H1 (cell line): ENCODE results near the gene NKTR.

Experiments used
- CEBPB ChIP-seq: IDR thresholded peaks from 2 replicates; pipeline ENCODE4 v1.6.1; 2012; ENCODE audit warnings: low read depth, low read length
- CHD2 ChIP-seq: IDR thresholded peaks from 2 replicates; pipeline ENCODE4 v1.6.1; 2012; ENCODE audit warnings: low read length, improper control_type of control experiment
- CTCF ChIP-seq, 3 experiments: IDR thresholded peaks; 1 replicate in 2 of 3; 2 replicates in 1 of 3; pipeline versions ENCODE4 v1.5.1 to v1.6.1; 2011; ENCODE audit warnings: low read length in 3 of 3, mild to moderate bottlenecking in 3 of 3, inconsistent platforms in 2 of 3, low read depth in 1 of 3, moderate library complexity in 1 of 3; ENCODE audit not compliant: insufficient read depth in 1 of 3; ENCODE audit errors: control extremely low read depth in 1 of 3
- EP300 ChIP-seq, 2 experiments: IDR thresholded peaks; 1 replicate in 1 of 2; 2 replicates in 1 of 2; pipeline ENCODE4 v1.6.1; 2011 to 2012; ENCODE audit warnings: low read depth in 2 of 2, low read length in 2 of 2, mild to moderate bottlenecking in 2 of 2, borderline replicate concordance in 1 of 2, inconsistent platforms in 1 of 2, moderate library complexity in 1 of 2
- KDM1A ChIP-seq: fragments of 200-600, 300-600 bp; sonication (generic); IDR thresholded peaks from 2 replicates; pipeline ENCODE4 v1.7.1; 2016; ENCODE audit warnings: mild to moderate bottlenecking, low read length, borderline replicate concordance
- MAX ChIP-seq: IDR thresholded peaks from 2 replicates; pipeline ENCODE4 v1.6.1; 2012; ENCODE audit warnings: inconsistent platforms
- POLR2A ChIP-seq, 2 experiments: IDR thresholded peaks; 1 replicate in 1 of 2; 2 replicates in 1 of 2; pipeline ENCODE4 v1.6.1; 2011; ENCODE audit warnings: low read depth in 2 of 2, low read length in 2 of 2, mild to moderate bottlenecking in 2 of 2; ENCODE audit errors: control extremely low read depth in 1 of 2
- RAD21 ChIP-seq, 2 experiments: IDR thresholded peaks in 1 of 2; conservative IDR thresholded peaks in 1 of 2; 2 replicates each; pipeline ENCODE4 v1.6.1; 2011; ENCODE audit warnings: low read depth in 2 of 2, low read length in 2 of 2, improper control_type of control experiment in 1 of 2, inconsistent platforms in 1 of 2, mild to moderate bottlenecking in 1 of 2, moderate library complexity in 1 of 2
- SAP30 ChIP-seq: fragments of 300-600 bp; sonication (generic); IDR thresholded peaks from 2 replicates; pipeline ENCODE4 v1.7.1; 2012; ENCODE audit warnings: low read length, moderate library complexity, mild to moderate bottlenecking, inconsistent platforms; ENCODE audit not compliant: insufficient read depth, insufficient replicate concordance
- SIN3A ChIP-seq, 2 experiments: IDR thresholded peaks in 1 of 2; conservative IDR thresholded peaks in 1 of 2; 2 replicates each; pipeline ENCODE4 v1.6.1; 2011 to 2012; ENCODE audit warnings: low read length in 2 of 2, improper control_type of control experiment in 1 of 2, low read depth in 1 of 2, mild to moderate bottlenecking in 1 of 2
- SP2 ChIP-seq: IDR thresholded peaks from 2 replicates; pipeline ENCODE4 v1.6.1; 2012; ENCODE audit warnings: mild to moderate bottlenecking, low read length, inconsistent platforms
- YY1 ChIP-seq: IDR thresholded peaks from 2 replicates; pipeline ENCODE4 v1.6.1; 2011; ENCODE audit warnings: low read depth, mild to moderate bottlenecking, low read length

- TF ChIP-seq MAX, result no peak
- 0 out of 3 replicates have a peak, but pooled peaks of 1 of the 2 experiments have one; percentile 9 for TF ChIP-seq POLR2A (IDR thresholded peaks at IDR 0.05; ENCODE audit: control extremely low read depth in 1 of 2, low read depth in 2 of 2, low read length in 2 of 2)
- no peak for TF ChIP-seq CHD2
- no peak for TF ChIP-seq RAD21 (IDR thresholded peaks at IDR 0.05 in 1 of 2, conservative IDR thresholded peaks at IDR 0.05 in 1 of 2; ENCODE audit: low read depth in 2 of 2, low read length in 2 of 2)
- no peak for TF ChIP-seq SAP30
- no peak for TF ChIP-seq CEBPB
- TF ChIP-seq EP300 (IDR thresholded peaks at IDR 0.05; ENCODE audit: borderline replicate concordance in 1 of 2, low read depth in 2 of 2, low read length in 2 of 2), result no peak
- TF ChIP-seq SP2, result no peak
- no peak for TF ChIP-seq CTCF (IDR thresholded peaks at IDR 0.05; ENCODE audit: control extremely low read depth in 1 of 3, insufficient read depth in 1 of 3, low read depth in 1 of 3, low read length in 3 of 3)
- TF ChIP-seq SIN3A (conservative IDR thresholded peaks at IDR 0.05 in 1 of 2, IDR thresholded peaks at IDR 0.05 in 1 of 2; ENCODE audit: low read depth in 1 of 2, low read length in 2 of 2), result no peak
- TF ChIP-seq YY1, result no peak
- TF ChIP-seq KDM1A, result no peak
These were observed 67.9 kb downstream of the NKTR start for GRCh38 chr3:42668413-42668760.
